HuH-7.5 (cell line): Measurements from ENCODE around the gene PSAT1.
A peak's percentile ranks its signal among the peaks of the same experiment; 100 is the strongest.
"Not testable (repeated sequence)": the region's sequence is repeated elsewhere in the genome, so short reads cannot be mapped to it uniquely, and the experiment has no call there.

Experiments
- DNase-seq: peaks from one replicate; pipeline ENCODE4 v3.0.0; 2011; ENCODE audit warnings: low spot score

PSAT1 gene

DNA sequence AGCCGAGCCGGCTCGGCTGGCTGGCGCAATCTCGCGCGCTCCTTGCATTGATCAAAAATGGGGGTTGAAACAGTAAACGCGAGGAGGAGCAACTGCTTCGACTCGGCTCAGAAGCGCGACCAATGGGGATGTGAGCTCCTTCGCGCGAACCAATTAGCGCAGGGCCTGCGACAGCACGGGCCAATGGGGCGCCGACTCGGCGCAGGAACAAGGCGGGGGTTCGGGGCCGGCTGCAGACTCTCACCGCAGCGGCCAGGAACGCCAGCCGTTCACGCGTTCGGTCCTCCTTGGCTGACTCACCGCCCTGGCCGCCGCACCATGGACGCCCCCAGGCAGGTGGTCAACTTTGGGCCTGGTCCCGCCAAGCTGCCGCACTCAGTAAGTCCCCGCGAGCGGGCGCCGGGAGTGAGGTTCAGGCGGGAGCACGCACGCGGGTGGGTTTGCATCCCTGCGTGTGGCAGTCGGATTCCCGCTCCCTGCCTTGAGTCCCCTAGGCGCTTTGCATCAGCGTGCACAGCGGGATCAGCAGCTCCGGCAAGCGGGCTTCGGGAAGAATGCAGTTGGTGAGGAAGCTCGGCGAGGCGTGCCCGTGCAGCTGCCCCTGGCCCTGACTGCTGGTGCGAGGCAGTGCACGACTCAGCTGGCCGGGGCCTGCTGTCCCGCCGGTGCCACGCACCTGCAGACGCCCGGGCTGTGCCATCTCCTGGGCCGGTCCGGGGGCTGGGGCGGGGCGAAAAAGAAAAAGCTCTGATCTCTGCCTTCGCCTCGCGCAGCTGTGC lies at the start of gene PSAT1:
TSS of gene PSAT1 (plus strand) at position 233 of the 779 bp plus-strand sequence. CDS start at position 319, 86 bp downstream.
- peak; percentile 94 for DNase-seq

DNA sequence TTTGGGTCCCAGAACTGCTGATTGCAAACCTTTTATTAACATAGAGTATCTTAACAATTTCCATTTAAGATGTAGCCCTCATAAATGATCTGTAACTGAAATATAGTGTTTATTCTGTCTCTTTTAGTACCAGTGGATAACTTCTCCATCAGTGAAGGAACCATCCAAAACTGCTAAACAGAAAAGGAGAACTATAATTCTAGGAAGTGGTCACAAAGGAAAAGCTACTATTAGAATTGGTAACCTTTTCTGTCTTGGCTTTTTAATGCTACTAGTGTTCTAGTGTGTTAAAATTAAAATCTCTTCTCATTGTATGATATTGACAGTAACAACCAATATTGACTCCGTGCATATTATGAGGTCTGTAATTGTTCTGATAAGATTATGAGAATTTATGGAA lies 48.3 kb upstream of the PSAT1 start:
- no peak for DNase-seq

DNA sequence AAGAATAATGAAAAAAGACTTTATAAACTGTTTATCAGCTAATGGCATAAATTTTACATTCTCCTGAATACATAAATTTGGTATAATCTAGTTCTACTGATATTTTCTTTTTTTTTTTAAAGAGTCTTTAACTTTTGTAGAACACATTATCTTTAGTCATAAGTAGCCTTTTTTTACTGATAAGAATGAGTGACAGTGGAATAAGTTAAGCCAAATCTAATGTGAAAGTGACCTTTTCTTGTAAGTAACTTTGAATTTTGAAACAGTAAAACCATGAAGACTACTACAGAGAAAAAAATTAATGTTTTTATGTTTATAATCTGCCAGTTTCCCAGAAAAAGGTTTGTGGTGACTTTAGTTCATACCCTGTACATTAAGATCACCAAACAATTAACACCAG lies 47.4 kb upstream of the PSAT1 start:
- DNase-seq: no peak

DNA sequence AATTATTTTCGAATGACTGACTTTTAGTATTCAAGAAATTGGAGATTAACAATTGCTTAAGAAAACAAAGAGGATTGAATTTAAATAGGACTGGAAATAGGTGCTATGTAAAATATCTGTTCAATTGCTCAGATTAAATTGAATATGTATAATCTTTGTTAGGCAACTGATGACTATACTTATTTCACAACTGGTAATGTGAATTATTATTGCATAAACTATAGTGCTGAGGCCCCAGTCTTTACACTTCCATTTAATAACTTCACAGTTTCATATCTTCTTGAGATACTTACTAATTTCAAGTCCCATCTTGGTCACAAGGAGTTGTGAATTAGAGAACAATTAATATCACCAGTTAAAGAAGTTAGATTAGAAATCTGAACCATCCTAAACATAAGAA lies 44.3 kb upstream of the PSAT1 start:
- no peak for DNase-seq

DNA sequence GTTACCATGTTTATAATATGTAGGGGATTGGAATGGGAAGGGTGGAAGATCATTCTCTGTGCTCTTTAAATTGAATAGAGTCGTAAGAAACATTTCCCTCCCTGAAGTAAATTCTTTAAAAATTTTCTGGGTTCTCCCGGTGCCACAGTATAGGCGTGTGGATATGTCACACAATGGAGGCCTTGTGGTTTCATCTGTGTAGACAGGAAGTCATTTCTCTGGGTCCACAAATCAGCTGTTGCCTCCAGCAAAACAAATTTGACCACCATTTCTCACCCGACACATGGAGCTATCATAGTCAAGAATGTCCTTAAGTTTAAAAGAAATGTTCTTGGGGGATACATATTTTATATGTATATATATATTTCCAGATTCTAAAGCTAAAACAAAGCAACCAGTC lies 43.6 kb upstream of the PSAT1 start:
- DNase-seq: no peak

DNA sequence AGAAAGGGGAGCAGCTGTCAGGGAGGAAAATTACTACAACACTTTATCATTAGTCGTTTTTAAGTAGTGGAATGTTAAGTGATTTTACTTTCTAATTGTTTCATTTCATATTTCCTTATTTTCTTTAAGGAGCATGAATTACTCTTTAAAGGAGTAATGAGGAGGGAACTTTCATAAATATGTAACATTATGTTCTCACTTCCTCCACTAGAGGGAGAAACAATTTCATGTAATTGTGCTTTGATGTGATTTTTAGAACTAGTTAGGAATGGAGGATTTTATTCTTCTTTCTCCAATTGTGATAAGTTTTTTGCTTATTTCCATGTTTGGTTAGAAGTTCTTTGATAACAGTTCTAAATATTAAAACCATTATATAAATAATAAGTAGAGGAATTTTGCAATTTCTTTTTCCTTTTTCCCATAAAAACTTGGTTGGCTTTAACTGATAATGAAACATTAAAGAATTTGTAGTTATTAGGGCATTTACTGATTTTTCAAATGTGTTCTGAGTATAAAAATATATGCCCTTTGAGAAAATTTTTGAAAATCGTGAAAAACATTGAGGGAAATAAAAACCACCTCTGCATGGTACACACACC lies 35.4 kb upstream of the PSAT1 start:
- no peak for DNase-seq

DNA sequence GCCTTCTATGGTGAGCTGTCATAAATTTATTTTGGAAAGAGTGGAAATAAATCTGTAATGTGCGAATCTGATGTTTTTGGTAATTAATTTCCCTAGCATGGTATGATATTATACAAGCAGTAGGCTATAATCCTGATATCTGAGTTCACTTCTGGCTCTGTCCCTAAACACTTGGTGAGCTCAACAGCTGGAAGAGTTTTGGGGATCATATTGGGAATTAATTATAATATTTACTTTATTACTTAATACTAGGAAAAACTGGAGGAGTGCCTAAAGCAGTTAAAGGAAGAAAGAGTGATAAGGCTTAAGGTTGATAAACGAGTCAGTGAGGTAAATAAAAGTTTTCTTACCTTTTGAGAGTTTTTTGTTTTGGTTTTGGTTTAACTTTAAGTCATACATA lies 34.3 kb upstream of the PSAT1 start:
- DNase-seq: no peak

DNA sequence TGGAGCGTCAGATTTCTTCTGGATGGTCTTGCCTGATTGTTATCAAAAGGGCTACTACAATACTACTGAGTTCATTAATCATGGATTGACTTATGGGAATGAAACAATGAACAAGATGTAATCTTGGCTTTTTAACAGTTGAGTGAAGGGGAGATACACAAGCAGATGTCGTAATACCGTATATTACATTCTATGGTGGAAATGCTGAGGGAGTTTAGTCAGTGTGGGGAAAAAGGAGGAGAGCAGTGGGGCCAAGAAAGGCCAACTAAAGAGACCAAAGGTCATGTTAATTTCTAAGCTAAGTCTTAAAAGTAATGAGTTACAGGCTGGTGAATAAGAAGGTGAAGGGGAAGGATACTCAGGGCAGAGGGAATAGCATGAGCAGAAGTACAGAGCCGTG lies 29.0 kb upstream of the PSAT1 start:
- no peak for DNase-seq

DNA sequence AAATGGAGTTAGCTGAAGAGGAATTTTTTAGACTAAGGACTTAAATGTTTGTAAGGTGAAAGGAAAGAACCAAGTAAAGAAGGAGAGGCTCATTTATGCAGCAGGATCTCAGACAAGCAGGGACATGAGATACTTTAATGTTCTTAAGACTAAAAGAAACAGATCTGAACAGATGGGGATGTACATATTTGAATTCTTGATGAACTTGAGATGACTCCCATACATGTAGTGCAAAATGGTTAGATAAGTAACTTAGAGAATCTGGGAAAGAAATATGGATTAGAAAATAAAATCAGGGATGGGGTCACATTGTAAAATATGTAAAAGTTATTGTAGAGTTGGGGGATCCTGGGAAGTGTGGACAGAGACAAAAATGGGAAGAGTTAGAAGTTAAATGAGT lies 27.1 kb upstream of the PSAT1 start:
- DNase-seq: no peak

DNA sequence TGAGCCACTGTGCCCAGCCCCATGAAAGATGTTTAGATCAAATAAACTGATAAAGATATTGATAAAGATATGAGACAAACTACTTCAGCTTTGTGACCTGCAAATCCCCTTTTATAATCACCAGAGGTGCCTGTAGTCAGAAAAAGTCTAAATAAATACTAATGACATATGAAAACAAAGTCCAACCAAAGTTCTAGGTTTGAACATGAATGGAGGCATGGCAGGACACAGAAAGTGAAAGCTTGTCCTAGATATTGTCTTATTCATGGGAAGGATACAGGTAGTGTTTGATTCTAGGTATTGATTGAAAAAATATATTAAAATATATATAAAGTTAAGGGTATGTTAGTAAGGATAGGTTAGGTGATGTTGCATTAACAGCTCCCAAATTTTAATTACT lies 24.6 kb upstream of the PSAT1 start:
- no peak for DNase-seq

DNA sequence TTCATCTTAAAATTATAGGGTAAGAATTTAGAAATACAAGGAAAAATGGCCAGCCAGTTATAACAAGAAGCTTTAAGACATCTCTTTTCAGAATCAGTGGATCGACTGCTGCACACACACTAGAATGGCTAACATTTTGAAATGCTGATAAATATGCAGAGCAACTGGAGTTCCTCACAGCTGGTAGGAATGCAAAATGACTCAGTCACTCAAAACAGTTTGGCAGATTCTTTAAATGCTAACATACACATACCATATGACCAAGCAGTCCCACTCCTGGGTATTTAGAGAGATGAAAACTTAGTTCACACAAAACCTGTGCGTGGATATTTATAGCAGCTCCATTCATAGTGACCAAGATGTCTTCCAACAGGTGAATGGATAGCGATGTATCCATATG lies 23.2 kb upstream of the PSAT1 start:
- DNase-seq: no peak

DNA sequence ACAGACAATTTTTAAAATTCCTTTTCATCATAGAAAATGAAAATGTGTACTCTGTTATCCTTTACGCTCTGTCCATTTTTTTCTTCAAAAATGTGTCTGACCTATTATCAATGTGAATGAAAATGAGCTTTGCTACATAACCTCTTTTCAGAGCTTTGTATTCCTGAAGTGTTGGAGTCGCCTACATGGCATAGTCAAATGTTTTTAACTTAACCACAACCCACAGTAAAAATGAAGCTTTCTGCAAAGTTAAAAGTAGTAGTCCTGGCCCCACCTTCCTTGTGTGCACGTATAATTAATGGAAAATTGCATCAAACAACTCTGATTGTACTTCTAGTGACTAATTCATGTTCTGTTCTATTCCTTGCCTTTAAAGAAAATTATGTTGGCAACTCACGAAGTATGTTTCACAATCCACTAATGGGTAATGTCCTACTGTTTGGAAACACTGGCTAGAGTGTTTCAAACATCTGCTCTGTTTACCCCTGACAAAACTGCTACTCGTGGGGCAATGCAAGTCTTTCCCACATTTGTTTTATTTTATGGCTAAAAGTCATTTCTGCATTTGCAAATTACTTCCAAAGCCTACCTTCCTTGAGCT lies 18.6 kb upstream of the PSAT1 start:
- DNase-seq: no peak

DNA sequence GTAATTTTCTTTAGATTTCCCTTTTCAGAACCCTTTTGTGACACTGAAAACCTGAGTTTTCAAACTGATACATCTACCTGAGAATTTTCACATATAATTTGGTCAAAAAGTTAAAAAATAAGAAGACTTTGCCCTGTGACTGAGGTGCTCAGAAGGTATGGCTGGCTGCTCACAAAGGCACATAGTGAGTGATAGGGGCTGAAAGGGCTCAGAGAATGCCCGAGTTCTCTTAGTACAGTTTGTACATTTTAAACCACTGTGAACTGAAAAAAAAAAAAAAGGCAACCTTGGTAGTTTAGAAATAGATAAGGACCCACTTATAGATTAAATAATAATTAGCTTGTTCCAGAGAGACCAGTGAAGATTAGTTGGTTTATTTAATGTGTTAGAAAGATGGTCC lies 18.1 kb upstream of the PSAT1 start:
- DNase-seq: no peak

DNA sequence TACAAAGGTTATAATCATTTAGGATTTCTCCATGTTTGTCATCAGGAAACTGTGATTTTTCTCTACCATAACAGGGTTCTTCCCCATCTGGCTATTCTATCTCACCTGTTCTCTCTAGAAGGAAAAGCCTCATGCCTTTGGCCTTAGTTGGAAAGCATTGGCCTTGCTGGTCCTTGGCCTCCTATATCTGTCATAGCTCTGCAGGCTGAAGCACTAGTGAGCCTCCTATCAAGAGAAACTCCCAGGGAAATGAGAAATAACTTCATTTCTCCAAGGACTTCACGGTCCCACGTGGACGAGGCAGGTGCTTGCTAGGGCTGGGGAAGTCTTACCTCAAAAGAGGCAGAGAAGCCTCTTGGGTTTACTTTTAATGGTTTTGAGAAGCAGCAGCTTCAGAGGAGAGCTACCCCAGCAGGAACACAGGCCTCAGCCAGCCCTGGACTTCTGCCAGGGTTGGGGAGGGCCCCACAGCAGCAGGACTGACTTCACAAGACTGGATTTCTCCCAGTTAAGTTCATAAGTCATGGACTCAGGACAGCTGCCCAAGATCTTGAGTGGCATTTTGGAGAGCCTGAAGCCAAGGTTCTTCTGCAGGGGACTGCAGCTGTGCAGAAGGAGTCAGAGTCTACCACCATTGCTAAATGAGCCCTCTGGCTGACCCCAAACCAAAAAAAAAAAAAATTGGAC lies 15.8 kb upstream of the PSAT1 start:
- DNase-seq: no peak

DNA sequence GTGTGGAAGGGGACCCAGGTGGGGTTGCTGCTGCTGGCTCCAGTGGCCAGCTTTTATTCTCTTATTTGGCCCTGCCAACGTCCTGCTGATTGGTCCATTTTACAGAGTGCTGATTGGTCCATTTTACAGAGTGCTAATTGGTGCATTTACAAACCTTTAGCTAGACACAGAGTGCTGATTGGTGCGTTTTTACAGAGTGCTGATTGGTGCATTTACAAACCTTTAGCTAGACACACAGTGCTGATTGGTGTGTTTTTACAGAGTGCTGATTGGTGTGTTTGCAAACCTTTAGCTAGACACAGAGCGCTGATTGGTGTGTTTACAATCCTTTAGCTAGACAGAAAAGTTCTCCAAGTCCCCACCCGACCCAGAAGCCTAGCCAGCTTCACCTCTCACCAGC lies 12.7 kb upstream of the PSAT1 start:
- not testable (repeated sequence) for DNase-seq

DNA sequence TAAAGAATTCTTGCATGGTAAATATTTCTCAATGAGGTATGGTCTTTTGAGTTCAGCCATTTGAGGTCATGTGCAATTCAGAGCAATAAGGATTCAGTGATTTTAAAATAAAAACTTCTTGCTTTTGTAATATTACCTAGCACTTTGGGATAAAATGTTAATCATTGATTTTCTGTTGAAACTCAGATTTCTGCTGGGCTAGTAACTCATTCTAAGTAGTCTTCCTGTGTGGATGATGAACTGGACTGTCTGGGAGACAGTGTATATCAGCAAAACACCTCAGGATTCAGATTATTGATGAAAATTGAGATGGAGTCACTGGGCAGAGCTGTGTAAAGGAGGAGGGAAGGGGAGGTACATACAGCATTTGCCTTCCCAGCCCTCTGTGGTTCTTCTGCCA lies 10.8 kb upstream of the PSAT1 start:
- no peak for DNase-seq

DNA sequence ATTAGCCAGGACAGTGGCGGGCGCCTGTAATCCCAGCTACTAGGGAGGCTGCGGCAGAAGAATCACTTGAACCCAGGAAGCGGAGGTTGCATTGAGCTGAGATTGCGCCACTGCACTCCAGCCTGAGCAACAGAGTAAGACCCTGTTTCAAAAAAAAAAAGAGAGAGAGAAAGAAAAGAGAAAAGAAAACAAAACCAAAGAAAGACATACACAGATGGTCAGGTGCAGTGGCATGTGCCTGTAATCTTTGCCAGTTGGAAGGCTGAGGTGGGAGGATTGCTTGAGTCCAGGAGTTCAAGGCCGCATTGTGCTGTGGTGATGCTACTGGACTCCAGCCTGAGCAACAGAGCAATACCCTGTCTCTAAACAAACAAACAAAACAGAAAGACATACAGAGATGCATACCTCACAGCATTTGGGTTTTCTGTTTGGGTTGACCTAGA lies 10.0 kb upstream of the PSAT1 start:
- DNase-seq: no peak

DNA sequence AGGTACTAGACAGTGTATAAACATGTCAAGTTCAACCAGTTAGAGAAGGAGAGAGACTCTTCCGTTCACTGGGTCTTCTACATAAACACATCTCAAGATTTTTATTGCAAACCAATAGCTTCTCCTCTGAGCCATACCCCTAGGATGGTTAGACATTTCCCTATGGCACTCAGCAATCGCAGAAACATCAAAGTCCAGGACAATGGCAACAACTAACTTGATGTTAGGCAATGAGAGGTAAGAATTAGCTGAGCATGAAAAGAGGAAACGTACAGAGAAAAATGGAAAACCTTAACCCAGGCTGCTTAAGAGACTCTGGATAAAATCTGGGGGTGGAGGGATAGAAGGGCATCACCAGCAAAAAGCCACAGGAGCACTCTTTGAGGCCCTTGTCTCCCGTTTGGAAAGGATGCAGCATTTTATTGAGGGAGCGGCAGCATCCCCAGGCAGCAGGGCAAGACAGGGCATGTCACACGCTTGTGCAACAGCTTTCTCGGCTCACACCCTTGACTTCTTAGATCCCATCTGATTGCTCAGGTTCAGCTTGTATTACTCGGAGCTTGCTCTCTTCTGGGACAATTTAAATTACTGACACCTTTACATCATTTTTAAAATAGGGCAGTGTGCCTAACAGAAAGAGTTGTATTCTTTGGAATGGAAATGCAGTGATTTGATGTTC lies 8.6 kb upstream of the PSAT1 start:
- DNase-seq: no peak

DNA sequence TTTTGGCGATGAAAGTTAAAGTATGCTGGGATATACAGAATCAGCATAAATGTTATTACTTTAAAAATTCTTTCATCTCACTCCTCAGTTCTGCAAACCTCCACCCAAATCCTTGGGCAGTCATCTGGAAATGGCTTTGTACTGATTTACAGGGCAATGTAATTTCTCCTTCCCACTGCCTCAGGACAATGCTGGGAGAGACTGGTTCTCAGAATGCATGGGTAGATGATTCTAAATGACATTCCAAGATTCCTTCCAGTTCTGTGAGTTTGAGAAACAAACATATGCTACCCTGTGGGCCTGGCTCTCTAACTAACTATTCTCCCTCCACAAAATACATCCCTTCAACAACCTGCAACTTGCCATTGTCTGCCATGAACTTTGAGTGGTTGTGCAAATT lies 7.5 kb upstream of the PSAT1 start:
- DNase-seq: no peak

DNA sequence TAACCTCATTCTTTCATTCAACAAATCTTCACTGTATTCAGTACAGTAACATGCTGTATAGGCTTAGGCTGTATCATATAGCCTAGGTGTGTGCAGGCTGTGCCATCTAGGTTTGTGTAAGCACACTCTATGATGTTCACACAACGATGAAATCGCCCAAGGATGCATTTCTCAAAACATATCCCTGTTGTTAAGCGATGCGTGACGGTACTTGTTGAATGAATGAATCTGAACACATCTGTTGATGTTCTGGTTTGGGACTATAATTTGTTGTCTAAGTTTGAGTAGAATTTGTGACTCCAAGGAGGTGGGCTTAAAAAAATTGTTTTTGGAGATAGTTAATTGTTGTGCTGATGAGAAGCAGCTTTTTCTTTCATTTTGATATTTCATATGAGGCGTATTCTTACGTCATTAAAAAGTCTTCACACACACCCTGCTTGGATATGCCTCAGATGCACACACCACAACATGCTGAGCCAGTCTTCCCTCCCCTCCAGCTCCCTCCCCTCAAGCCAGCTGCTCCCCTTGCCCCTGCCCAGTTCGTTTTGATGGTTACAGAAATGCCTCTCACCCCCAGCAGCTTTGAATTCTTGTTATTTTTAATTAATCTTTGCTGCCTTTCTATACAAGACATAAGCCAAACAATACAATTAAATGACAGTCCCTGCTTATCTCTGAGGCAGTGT lies 5.5 kb upstream of the PSAT1 start:
- DNase-seq: no peak

DNA sequence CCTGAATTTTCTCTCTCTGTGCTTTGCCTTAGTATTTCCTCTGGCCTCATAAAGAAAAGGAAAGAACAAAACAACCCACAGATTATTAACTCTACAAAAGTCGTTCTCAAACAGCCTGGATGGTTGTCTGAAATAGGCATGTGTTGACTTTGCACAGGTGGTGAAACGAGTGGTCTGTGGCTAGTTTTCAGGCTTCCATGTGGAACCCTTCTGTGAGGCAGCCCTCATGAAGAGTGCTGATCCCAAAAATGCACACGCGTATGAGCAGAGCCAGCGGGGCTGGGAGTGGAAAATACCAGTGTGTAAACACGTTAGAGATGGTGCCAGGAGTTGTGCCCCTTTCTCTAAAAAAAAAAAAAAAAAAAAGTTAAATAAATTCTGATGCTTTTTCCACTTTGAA lies 4.9 kb upstream of the PSAT1 start:
- DNase-seq: no peak
